GM18951 (cell line): ENCODE results near the gene GAA.

ENCODE experiments used
- POLR2A ChIP-seq: IDR thresholded peaks from 4 replicates; pipeline ENCODE4 v1.6.1; 2011; ENCODE audit warnings: mild to moderate bottlenecking; ENCODE audit not compliant: insufficient read length, insufficient read depth; ENCODE audit errors: extremely low read depth
- in situ Hi-C: fragments of 300-500 bp; cut with MboI; formaldehyde crosslinking; loops from one replicate; pipeline ENCODE4 v1.12.0; 2022; ENCODE audit warnings: low sequenced_read_pairs, mixed read lengths, inconsistent platforms; ENCODE audit not compliant: unreplicated experiment

The GAA gene

DNA sequence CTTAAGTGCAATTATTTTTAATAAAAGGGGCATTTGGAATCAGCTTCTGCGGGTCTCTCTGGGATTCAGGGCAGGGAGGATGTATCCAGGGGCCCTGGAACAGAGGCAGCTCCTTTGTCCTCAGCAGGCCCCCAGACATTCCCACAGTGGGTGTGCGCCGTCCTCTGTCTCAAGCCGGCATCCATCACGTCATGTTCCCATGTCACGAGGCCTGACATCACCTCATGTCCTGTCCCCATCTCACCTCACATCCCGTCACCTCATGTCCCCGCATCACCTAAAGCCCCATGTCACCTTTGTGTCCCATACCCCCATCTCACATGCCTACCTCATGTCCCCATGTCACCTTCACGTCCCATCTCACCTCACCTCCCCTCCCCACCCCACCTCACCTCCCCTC, 18.5 kb downstream of the GAA start:
- no peak for TF ChIP-seq POLR2A
- in situ Hi-C loops: no loop called here

DNA sequence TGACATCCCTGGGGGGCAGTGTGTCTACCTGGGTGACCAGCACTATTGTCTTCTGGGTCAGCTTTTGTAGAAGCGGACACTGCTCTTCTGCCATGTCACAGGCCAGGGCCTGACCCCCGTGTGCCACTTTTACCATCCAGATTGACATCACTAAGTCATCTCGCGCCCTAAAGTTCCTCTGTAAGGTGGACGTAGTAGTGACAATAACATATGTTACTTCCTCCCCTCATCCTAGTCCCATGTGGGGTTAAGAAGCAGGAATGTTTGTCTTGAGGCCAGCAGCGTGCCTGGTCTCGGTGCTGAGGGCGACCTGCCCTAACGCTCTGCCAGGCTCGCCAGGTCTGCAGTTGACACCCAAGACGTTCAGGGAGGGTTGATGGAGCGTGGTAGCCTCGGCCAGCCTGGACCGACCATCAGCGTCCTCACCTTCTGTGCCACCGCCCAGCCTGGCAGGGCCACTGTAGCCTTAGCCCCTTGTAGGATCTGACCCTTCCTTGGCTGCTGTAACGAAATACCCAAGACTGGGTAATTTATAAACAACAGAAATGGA, 20.7 kb downstream of the GAA start:
- in situ Hi-C loops: no loop called here
- TF ChIP-seq POLR2A: no peak

DNA sequence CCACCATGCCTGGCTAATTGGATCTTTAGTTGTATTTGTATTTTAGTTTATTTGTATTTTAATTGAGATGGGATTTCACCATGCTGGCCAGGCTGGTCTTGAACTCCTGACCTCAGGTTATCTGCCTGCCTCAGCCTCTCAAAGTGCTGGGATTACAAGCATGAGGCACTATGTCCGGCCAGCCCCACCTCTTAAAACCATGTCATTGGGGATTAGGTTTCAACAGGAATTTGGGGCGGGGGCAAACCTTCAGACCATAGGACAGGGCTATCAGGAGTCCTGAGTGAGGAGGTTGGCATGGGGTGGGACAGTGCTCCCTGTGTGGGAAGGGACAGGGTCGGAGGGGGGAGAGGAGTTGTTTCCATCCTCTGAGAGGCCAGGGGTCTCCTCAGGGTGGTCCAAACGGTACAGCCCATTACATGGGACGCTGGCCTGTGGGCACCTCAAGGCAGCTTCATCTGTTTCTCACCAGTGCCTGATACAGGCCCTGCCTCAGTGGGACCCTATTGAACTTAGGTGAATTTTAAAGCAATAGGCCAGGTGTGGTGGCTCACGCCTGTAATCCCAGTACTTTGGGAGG, 21.6 kb downstream of the GAA start:
- in situ Hi-C loops: no loop called here
- TF ChIP-seq POLR2A: no peak

DNA sequence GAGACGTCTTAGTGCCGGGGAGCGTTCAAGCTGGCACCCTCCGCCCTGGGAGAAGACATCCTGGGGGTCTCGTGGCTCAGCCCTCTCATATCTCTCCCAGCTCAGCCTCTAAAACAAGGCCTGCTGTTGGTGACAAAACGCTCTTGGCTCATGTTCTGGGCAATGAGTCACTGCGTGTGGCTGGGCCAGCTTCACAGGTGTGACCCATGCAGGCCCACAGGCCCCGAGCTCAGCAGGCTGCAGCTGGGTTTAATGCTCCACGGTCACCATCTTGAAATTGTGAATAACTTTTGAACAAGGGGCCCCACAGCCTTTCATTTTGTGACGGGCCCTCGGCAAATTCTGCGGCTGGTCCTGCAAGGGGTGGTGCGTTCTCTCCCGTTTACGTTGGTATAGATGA, 22.4 kb downstream of the GAA start:
- no peak for TF ChIP-seq POLR2A
- in situ Hi-C loops: no loop called here

DNA sequence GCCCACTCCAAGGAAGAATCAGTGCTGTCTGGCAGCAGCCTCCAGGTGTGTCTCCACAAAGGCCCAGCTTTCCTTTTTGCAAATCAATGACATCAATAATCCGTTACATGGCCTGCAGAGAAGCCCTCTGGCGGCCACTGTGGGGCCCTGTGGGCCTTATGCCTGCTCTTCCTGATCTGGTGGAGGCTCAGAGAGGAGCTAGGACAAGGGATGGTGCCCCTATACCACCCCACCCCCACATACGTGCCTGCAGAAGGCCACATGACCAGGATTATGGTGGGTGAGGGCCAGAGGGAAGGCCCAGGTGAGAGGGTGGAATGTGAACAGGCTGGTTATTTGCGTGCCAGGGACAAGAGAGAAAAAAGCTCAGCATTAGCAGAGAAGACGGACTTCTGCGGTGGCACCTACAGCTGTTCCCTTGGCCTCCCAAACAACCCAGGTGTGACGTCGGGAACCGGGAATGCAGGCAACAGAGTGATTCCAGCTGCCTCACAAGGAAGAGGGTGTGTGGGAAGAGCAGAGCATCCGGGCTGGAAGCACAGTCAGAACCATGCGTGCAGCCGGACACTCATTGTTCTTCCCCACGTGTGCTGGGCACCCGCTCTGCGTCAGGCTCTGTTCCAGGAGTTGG, 23.1 kb downstream of the GAA start:
- in situ Hi-C loops: no loop called here
- TF ChIP-seq POLR2A: no peak

DNA sequence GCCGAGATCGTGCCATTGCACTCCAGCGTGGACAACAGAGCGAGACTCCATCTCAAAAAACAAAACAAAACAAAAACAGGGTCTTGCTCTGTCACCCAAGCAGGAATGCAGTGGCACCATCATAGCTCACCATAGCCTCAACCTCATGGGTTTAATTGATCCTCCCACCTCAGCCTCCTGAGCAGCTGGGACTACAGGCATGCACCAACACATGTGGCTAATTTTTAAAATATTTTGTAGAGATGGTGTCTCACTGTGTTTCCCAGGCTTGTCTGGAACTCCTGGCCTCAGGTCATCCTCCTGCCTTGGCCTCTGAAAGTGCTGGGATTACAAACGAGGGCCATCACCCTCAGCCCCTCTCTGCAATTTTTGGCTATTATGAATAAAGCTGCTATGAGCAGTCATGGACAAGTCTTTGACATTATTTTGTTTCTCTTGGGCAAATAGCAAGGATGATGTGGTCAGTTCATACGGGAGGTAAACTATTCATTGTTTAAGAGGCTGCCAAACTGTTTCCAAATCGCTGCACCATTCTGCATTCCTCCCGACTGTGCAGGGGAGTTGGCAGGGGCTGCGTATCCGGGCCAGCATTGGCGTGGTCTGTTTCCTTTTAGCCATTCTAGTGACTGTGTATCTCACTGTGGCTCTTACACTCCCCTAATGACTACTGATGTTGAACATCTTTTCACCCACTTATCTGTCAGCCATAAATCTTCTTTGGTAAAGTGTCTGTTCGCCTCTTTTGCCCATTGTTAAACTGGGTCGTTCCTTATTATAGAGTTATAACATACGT, 24.5 kb downstream of the GAA start:
- TF ChIP-seq POLR2A: no peak
- in situ Hi-C loops: no loop called here

DNA sequence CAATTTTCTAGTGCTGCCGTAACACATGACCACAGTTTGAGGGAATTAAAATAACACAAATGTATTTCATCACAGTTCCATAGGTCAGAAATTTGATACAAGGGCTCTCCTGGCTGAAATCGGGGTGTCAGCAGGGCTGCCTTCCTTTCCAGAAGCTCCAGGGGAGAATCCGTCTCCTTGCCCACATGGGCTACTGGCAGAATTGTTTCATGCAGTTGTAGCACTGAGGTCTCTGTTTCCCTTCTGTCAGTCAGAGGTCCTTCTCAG, 25.0 kb downstream of the GAA start:
- TF ChIP-seq POLR2A: no peak
- in situ Hi-C loops: no loop called here

DNA sequence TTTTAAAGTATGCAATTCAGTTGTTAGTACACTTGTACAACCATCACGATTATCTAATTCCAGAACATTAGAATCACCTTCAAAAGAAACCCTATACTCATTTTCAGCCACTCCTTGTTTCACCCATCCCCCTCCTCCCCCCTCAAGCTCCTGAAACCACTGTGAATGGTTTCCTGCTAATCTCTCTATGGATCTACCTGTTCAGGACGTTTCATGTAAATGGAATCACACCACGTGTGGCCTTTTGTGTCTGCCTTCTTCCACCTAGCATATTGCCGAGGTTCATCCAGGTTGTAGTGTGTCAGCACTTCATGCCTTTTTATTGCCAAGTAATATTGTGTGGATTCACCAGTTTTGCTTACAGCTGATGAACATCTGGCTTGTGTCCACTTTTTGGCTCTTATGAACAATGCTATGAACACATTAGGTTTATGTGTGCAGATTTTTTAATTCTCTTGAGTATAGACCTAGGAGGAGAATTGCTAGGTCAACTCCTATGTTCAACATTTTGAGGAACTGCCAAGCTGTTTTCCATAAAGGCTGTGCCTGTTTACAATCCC, 27.7 kb downstream of the GAA start:
- TF ChIP-seq POLR2A: no peak
- in situ Hi-C loops: no loop called here

DNA sequence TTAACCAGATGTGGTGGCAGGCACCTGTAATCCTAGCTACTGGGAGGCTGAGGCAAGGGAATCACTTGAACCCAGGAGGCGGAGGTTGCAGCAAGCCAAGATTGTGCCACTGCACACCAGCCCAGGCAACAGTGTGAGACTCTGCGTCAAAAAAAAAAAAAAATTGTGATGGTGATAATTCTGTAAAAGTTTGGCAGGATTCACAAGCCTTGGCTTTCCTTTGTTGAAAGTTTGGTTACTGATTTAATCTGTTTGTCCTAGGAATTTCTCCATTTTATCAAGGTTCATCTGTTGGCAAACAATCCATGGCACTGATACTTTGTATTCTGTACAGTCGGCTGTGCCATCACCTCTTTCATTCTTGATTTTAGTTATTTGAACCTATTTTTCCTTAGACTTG, 29.6 kb downstream of the GAA start:
- in situ Hi-C loops: no loop called here
- no peak for TF ChIP-seq POLR2A

DNA sequence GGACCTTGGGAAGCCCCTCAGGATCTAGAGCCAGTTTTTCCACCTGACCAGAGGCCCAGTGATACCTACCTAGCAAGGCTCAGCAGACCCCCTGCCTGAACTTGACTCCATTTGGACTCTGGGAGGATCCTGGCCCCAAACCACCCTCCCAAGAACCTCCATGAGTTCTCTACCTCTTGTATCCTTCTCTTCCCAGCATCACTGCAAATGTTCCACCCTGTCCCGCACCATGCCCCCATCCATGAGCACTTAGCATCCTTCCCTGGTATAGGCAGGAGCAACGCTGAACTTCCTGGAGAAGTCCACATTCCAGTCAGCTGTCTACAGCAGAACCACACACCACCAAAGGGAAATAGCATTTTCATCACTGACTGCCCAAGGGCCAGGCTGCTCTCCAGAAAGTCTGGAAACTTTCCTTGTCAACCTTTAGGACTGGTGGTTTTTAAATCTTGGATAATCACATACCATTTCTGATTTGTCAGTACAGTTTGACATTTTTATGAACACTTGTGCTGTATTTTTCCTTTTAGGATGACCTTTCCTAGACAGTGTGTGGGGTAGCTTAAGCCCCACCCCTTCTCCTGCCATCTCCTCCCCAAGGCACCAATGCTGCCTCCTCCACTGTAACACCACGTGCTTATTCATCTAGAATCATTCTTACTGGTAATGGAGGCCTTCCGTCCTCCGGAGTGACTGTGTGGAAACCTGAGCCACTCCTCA, 31.7 kb downstream of the GAA start:
- no peak for TF ChIP-seq POLR2A
- in situ Hi-C loops: no loop called here

DNA sequence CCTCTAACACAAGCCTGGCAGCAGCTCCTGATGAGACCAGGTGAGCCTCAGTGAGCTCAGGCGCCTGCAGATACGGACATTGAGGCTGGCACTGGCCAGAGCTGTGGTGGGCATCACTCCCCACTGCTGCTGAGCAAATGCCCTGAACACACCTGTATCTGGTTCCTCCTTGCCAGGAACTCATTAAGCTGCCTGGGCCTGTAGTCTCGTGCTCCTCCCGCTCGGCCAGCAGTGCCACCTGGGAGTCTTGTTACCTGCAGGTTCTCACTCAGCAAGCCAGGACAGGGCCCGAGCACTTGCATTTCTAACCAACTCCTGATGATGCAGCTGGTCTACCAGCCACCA, 32.2 kb downstream of the GAA start:
- TF ChIP-seq POLR2A: no peak
- in situ Hi-C loops: no loop called here

DNA sequence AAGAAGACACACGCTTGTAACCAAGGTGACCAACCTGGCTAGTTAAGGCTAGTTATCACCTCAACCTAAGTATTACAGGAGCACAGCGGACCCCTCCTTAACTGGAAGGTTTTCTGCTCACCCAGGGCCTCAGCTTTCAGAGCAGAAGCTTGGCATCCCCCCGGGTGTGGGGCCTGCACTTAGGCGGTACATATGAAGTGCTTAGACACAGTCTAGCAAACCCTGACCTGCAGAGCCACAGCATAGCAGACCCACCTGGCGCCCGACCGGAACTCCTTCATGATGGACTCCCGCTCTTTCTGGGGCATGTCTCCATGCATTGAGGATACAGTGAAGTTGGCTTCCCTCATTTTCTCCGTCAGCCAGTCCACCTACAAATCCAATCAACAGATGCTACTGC, 35.8 kb downstream of the GAA start:
- TF ChIP-seq POLR2A: no peak
- in situ Hi-C loops: no loop called here

DNA sequence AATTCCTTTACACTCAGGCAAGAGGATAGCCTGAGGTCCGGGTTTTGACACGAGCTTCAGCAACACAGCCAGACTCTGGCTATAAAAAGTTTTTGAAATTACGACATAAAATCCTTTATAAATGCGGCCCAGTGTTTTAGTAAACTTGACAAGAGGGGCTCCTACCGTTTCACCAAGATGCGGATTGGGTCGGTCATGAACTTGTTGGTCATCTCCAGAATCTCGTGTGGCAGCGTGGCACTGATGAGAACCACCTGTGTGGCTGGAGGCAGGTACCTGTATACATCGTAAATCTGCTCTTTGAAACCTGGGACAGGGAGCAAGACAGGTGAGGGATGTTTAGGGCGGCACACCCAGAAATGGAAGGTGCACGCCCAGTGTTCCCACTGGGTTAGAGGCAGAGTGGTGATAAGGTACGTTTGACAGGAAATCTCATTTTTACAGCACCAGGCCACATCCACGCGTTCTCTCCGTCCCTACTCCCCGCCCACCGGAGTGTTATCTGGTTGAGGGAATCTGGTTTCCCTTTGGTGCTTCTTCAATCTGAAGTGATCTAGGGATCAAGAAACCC, 37.6 kb downstream of the GAA start:
- no peak for TF ChIP-seq POLR2A
- in situ Hi-C loops: no loop called here
